RPMI7951 (cell line): ENCODE measurements around the gene PGAM2. TPM values are rescaled to one million over a fixed set of nuclear protein-coding genes. Genes with fewer than 3 reads are reported as not detected.

Experiments used
- DNase-seq: peaks from one replicate; pipeline ENCODE4 v3.0.0-alpha.2; 2012; ENCODE audit warnings: low read depth
- total RNA-seq: library from RNA; depleted of rRNA; stranded (reverse); fragments of >200 nt; shearing (Covaris generic); gene quantifications from 2 replicates; pipeline ENCODE4 v1.2.3, GENCODE V29; 2014

Gene PGAM2
- total RNA-seq, 1 experiment from 2014 or later = 0.36 TPM

DNA sequence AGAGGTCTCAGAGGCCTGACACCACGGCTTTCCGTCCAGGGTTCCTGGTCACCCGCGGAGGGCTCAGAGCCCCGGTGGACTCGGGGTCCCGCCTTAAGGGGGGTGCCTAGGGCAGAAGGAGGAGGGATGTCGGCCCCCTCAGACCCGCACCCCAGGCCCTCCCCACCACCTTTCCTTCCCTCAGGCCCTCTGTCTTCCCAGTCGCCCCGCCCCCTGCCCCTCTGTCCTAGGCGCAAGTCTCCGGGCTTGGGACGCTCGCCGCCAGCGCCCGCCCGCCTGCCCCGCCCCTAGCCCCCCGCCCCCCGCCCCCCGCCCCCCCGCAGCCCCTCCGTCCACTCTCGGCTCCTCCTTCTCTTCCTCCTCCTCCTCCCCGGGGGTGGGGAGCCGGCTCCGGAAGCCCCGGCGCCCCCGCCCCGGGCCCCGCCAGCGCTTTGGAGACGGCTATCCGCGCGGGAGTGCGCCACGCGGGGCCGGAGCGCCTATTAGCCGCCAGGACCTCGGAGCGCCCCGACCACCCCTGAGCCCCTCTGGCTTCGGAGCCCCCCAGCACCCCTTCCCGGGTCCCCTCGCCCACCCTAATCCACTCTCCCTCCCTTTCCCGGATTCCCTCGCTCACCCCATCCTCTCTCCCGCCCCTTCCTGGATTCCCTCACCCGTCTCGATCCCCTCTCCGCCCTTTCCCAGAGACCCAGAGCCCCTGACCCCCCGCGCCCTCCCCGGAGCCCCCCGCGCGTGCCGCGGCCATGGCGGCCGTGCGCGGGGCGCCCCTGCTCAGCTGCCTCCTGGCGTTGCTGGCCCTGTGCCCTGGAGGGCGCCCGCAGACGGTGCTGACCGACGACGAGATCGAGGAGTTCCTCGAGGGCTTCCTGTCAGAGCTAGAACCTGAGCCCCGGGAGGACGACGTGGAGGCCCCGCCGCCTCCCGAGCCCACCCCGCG is 38.8 kb upstream of the PGAM2 start, which contains the start of gene AEBP1:
AEBP1 (plus strand) TSS at position 423 of the 937 bp plus-strand sequence; CDS start at position 744, 321 bp downstream.
- DNase-seq = peak; percentile 65

DNA sequence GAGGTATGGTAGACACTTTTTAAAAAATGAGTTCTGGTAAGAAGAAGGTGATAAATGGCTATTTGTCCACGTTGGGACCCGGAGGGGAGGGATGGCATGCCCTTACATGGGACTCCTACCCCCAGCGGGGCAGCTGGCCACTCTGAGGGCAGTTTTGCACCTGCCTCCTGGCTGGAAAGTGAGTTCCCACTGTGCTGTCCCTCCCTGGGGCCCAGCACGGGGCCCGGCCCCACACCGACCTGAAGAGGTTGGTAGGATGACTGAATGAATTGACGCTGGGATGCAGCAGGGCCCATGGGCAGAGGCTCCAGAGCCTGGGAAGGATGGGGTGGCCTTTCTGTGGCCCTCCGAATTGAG is 38.2 kb upstream of the PGAM2 start:
- no peak for DNase-seq

DNA sequence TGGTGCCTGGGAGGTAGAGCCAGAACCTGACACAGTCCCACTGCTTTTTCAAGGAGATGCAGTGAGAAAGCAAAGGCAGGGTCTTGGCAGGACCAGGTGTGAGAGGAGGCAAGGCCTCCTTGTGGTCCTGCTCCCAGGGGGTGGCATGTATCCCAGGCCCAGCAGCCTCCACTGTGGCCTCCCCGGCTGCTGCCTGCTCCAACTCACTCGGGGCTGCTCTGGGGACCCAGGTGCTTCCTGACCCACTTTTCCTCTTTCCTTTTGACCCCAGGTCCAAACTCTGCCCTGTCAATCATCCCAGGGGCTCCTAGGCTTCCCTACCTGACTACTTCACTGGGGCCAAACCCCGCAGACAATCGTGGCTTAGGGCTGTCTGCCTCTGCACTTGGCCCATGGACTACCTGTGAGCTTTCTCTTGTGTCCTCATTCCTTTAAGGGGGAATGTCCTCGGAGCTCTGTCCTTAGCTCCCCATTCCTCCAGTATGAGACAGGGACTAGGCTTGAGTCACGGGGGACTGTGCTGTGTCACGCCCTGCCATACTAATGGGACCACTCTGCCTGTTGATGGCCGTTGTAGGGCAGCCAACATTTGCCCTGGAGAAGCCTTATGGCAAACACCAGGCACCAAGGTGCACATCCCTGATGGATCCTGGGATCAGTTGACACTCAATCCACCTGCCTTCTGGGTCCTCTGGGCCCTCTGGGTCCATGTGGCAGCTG is 37.6 kb upstream of the PGAM2 start:
- DNase-seq = no peak

DNA sequence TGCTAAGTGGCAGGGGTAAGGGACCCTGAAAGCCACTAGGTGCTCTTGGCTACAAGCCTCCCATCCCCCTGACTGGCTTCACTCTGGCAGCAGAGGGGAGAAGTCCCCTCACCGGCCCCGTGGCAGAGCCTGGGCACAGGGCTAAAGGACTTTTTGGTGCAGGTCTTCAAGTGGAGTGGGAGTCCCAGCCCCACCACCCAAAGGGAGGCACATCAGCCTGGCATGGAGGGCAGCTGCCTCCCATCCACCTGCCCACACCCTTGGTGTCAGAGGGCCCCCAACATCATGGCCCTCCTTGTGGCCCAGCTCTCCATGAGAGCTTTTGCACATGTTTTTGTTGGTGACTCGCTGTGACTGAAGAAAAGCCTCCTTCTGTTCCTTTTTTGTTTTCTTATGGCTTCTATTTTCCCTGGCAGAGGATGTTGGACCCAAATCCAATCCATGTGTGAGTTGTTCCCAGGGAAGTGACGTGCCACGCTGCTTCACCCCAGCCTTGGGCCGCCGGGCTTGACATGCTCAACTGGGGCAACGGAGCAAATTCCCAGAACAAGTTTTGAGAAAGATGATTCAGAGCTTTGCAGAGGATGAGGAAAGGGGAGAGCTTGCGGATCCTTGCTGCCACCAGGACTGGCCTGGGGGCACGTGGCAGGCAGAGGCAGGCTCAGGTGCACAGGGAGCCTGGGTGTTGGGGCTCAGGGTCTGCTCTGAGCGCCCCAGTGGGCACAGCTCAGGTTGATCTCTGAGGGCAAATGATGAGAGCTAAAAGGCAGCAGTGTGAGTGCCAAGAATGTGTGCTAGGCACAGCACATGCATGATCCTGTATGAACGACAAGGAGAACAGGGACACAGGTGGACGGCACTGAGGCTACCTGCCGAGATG is 36.8 kb upstream of the PGAM2 start:
- peak; percentile 91 for DNase-seq

DNA sequence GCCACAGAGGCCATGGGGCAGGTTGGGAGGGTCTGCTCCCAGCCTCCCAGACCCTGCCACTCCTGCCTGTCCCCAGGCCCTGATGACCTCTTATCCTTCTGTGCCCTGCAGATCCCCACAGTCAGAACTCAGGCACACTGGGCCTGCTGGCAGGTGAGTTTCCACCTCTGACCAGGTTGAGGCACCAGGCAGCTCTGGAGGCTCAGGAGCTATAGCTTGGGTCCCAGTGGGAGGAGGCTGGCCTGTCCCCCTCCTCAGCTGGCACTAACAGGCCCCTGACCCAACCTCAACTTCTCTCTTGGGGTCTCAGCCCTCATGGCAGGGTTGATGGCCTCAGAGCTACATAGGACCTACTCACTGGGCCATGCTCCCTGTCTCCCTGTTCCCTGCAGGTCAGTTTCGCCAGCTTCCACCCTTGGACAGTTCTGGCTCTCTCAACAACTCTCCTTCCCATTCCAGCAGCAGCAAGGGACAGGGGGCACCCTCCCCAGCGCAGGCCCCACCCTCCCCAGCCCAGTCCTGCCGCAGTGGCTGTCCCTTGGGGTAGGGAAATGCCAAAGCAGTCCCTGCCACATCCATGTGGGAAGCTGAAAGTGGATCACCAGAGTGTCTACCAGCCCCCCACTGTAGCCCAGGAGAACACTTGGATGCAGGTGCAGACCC is 36.1 kb upstream of the PGAM2 start:
- DNase-seq = no peak

DNA sequence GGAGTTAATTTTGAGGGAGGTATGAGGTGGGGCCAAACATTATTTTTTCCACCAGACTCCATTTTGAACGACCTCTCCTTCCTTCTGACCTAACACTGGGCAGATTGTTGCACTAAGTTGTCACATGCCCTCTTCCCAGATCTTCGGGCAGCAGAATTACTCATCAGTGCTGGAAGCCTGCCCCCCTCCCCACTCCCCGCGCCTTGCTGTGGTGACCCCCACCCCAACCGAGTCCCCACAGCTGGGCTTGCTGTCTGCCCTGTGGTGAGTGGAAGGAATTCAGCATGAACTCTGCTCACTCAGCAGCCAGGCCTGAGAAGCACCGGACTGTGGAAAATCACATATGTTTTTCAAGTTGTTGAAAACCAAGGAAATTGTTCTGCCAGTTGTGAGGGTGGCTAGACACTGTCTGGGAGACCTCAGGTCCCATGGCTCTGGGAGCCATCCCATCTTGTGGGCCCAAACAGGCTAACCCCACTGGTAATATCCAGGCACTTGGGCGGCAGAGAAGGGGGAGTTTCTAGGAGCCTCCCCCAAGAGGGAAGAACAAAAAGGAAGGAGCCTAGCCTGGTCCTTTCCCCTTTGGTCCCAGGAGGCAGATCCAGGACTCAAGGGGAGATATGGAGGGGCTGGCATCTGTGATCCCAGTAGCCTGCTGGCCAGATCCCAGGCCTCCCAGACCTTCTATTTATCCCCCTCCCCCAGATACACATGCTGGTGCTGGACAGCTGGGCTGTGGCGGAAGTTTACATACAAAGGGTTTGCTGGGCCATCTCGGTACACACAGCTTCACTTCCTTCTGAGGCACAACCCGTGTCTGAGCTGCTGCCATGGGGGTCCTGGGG is 35.3 kb upstream of the PGAM2 start:
- peak; percentile 93 for DNase-seq

DNA sequence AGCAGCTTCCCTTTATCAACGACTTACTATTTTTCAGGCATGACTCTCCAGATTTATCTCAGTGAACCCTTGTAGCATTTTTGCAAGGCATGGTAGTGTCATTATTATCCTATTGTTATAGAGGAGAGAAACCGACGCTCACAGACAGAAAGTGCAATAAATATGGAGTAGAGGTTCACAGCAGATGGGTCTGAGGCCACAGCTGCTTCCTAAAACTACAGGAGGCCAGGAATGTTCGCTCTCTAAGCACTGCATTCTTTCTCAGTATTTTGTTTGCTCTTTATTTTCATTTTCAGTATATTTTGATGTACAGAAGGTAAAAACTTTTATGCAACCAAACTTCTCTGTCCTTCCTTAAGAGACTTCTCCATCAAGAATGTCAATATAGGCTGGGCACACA is 34.3 kb upstream of the PGAM2 start:
- DNase-seq = no peak

DNA sequence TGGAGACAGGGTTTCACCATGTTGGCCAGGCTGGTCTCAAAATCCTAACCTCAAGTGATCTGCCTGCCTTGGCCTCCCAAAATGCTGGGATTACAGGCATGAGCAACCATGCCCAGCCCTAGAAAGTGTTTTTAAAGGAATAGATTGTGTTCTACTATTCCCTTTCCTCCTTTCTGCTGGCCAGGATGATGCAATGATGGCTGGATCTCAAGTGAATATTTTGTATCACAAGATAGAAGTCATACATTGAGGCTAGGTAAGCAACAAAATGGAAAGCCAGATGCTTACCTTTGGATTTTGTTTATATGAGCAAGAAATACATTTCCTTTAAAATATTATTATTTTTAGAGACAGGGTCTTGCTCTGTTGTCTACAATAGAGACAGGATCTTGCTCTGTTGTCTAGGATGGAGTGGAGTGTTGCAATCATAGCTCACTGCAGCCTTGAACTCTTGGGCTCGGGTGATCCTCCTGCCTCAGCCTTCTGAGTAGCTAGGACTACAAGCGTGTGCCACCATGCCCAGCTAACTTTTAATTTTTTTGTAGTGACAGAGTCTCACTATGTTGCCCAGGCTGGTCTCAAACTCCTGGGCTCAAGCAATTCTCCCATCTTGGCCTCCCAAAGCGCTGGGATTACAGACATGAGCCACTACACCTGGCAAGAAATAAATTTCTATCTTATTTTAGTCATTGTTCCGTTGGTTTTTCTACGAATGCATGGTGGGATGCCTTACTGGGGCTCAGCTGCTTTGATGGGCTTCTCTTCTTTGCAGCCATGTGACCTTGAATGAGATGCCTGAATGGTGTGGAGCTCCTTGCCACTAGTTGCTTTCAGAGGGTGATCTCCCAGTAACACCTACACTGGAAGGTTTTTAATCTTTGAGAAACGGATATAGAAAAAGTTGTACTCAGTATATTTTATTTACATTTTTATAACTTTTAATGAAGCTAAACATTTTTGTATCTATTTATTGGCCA is 33.0 kb upstream of the PGAM2 start:
- no peak for DNase-seq

DNA sequence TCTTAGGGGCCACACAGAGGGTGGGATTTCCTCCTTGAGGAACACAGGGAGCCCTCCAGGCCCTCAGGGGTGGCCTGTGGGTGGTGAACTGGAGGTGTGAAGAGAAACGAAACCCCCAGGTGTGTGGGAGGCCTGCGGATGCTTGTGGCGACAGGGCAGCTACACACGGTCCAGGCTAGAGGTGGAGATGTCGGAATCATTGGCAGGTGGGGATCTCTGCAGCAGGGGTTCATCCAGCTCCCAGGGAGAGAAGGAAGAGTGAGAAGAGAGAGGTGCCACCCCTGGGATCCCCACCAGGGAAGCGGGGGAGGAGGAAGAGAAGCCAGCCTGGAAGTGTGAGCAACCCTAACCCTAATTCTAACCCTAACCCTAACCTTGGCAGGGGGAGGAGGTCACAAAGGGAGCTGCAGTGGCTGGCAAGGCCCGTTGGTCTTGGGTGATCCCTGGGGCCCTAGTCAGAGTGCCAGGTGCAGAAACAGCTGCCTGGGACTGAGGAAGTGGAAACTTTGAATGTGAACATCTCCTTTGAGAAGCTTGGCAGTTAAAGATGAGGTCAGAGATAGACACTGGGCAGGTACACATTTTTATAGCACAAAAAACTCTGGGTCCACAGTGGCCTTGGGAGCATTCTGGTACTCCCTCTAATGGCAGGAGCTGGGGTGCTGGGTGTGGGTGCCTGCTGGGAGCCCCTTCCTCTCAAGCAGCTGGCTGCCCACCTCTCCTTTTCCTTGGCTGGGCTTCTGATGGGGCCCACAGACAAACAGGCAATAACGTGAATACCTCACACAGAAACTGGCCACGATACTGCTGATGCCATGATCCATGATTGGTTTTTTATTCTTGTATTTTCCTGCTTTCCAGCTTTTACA is 31.9 kb upstream of the PGAM2 start:
- DNase-seq = no peak

DNA sequence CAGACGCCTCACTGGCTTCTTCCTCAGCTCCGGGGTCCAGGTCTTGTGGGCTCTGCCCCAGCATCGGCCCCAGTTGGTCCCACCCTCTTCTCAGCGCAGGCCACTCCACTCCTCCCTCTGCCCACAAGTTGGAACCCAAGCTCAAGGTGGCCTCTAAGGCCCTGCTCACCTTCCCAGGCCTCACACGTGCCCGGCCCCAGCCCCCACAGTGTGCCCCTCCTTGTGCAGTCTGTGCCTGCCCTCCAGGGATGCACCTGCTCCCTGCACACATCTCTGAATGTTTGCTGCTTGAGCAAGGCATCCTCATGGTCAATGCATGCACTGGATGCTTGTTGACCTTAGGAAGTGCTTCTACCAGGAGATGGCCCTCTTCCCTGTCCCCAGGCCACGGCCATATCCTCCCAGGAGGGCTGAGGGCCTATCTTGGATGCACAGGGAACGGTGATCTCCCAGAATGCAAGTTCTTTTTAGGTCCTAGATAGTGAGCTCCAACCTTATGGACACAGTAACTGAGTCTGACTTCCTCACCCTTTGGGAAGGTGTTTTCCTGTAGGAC is 31.0 kb upstream of the PGAM2 start:
- no peak for DNase-seq

DNA sequence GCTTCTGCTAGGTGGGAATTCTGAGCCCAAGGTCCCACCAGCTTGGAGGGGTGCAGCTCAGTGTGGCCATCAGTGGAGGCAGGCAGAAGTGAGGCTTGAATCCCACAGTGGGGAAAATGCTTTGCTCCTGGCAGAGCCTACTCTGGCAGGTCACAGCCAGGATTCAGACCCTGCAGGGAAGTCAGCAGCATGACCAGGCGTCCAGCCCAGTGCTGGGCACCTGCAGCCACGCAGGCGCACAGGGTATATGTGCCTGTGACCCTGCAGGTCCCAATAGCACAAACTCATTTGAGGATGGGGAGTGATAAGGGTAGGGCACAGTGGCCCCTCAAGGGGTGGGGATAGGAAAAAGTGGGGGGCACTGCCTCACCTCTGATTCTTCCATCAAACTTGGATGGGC is 30.4 kb upstream of the PGAM2 start:
- DNase-seq = no peak

DNA sequence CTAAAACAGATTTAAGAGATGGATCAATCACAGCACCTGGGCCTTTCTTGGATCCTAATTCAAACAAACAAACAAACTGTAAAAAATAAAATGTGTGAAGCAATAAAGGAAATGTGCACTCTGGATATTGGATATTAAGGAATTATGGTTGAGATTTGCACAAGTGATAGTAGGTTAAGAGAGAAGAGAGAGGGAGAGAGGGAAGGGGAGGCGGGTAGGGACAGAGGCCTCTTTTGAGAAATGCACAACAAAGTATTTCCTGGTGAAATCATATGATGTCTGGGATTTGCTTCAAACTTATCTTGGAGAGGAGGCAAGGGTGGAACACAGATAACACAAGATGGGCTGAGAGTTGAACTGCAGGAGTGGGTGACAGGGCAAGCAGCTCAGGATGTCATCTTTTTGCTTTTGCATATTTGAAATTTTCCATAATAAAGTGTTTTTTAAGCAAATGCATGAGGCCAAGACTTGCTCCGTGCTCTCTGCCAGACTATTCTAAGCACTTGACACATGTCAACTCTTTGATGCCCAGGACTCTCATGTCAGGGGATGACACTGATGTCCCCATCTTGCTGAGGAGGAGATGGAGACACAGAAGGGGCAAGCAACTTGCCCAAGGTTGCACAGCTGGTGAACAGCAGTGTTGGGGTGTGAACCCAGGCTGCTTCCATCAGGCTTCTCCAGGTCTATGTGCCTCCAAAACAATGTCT is 29.7 kb upstream of the PGAM2 start:
- no peak for DNase-seq

DNA sequence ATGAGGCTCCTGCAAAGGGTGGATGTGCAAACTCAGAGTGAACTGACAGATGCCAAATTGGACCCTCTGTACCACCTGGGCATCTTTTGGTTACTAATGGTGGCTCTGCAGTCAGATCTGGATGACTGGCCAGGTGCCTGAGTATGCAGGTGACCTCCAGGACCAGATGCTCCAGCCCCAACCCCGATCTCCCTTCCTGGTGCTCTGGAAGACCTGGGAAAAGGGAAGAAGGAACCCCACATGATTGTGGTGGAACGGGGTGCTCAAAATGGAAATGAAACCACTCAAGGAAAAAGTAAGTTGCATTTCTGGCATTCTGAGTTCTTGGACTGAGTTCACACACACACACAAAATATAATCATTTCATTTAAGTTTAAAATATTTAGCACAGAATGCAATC is 29.0 kb upstream of the PGAM2 start:
- DNase-seq = no peak

DNA sequence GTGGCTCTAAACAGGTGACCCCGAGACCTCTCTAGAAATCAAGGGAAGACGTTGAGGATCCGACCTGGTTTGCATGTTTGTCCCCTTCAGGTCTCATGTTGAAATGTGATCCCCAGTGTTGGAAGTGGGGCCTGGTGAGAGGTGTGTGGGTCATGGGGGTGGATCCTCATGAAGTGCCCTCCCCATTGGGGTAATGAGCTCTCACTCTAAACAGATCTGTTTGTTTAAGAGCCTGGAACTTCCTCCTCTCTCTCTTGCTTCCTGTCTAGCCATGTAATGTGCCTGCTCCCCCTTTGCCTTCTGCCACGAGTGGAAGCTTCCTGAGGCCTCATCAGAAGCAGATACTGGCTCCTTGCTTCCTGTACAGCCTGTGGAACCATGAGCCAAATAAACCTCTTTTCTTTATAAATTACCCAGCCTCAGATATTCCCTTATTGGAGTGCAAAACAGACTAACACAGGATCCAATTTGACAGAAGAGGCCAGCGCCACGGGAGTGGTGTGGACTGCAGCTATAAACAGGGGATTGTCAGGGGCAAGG is 27.8 kb upstream of the PGAM2 start:
- DNase-seq = no peak

DNA sequence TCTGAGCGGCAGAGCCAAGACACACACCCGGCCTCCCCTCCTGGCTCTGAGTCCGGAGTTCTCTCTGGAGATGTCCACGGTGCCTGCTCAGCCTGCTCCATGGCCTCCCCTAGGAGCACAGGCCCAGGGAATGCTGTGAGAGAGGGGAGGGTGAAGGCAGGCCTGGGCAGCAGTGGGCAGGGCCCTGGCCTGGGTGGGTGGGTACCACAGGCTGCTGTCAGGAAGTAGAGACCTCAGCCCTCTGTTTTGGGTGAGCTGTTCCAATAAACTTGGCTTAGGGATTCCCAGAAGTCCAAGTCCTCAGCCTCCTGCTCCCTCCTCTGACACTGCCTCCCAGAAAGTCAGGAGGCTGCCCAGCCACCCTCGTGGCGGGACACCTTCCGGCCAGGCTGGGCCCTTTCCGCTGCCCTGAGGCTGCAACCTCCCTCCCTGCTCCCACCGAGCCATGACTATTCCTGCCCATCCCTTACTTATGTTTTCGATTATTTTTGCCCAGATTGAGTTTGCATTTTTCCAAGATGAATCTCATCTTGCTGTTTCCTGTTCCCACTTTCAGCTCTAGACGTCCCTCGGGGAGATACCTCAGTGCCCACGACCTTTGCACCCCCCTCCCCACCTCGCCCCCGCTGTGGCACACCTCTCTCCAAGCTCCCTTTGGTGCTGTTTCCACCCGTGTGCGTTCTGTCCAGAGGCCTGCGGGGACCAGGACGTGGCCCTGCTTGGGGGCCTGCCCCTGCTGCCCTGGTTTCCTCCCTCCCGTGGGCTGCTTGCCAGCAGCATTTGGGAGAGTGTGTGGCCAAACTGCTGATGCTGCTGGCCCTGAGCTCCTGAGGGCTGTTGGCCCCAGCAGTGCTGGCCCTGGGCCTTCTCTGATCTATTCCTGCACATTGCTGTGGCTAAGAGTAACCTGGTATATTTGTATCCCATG is 22.8 kb upstream of the PGAM2 start:
- peak; percentile 100 for DNase-seq

DNA sequence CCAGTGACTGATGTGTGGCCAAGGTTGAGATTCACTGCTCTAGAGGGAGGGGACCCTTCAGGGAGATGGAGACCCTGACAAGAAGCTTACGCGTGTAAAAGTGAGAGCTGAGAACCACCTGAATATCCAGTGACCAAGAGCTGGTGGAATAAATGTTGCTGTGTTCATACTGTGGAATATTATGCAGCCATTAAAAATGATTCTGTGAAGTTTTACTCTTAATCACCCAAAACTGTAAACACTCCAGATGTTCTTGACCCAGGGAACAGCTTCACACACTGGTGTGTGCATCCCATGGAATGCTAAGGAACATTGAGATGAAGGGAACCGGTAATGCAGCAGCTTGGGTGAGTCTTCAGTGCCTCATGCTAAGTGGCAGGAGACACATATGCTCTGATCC is 21.3 kb upstream of the PGAM2 start:
- DNase-seq = no peak
